Hepatocyte (in vitro differentiated cells): Measurements from ENCODE around the gene WNK2.

Experiments
- EZH2 ChIP-seq: fragments of 200-600 bp; sonication (generic); IDR thresholded peaks from 2 replicates; pipeline ENCODE4 v1.6.1; 2016; ENCODE audit warnings: antibody characterized with exemption, mild to moderate bottlenecking, borderline replicate concordance
- EZH2phosphoT487 ChIP-seq: fragments of 200-600 bp; sonication (generic); IDR thresholded peaks from one replicate; pipeline ENCODE4 v1.6.1; 2018; ENCODE audit warnings: antibody characterized with exemption, mild to moderate bottlenecking, low read depth, moderate library complexity; ENCODE audit not compliant: unreplicated experiment, severe bottlenecking
- TF ChIP-seq, protein P1 (sequence below): fragments of 200-600 bp; sonication (generic); IDR thresholded peaks from 2 replicates; pipeline ENCODE4 v1.5.1; 2016; ENCODE audit warnings: antibody characterized with exemption, mild to moderate bottlenecking; ENCODE audit not compliant: poor library complexity

DNA sequence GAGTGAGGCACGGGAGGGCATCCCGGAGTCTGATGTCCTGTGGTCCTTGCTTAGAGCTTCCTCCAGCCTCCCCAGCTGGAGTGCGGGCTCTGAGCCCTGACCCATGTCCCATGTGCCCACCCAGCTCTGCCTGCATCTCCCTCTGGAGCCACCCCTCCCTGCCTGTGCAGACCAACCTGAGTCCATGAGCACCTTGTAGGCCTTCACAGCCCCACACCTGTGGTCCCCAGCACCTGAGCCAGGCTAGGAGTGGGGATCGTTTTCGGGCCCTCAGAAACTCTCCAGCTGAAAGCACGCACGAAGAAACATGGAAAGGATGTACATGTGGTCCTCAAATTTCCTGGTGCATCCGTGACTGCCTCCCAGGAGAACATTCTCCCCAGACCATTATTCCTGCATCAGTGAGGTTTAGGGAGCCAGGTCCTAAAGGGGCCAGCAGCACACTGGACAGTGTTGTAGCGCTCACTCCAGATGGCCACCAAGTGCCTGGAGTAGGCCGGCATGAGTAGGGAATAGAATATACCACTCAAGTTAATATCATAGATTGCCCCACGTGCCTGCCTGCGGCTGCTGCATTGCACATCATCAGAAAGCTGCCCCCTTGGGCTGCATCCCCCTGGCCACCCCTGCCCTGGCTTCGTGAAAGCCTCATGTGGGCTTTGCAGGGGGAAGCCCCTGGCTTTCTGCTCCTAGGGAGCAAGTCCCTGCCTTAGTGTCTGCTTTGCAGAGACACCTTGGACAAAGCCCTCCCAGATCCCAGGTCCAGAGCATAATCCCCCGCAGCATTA is 80.6 kb downstream of the WNK2 start:
- TF ChIP-seq, protein P1, sequence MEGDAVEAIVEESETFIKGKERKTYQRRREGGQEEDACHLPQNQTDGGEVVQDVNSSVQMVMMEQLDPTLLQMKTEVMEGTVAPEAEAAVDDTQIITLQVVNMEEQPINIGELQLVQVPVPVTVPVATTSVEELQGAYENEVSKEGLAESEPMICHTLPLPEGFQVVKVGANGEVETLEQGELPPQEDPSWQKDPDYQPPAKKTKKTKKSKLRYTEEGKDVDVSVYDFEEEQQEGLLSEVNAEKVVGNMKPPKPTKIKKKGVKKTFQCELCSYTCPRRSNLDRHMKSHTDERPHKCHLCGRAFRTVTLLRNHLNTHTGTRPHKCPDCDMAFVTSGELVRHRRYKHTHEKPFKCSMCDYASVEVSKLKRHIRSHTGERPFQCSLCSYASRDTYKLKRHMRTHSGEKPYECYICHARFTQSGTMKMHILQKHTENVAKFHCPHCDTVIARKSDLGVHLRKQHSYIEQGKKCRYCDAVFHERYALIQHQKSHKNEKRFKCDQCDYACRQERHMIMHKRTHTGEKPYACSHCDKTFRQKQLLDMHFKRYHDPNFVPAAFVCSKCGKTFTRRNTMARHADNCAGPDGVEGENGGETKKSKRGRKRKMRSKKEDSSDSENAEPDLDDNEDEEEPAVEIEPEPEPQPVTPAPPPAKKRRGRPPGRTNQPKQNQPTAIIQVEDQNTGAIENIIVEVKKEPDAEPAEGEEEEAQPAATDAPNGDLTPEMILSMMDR, result no peak
- TF ChIP-seq EZH2phosphoT487, result no peak
- TF ChIP-seq EZH2, result no peak
